CD14-positive monocyte (primary cell): ENCODE measurements around the gene AIG1. TPM values are rescaled to one million over a fixed set of nuclear protein-coding genes. Genes with fewer than 3 reads are reported as not detected.

Experiments used
- DNase-seq, 3 donors: peaks; one replicate each; pipeline ENCODE4 v3.0.0-alpha.2; 2011 to 2022
- H2AFZ ChIP-seq: 2 replicates; pipeline ENCODE4 v1.6.0; 2012; ENCODE audit warnings: mild to moderate bottlenecking, low read depth, low read length, inconsistent platforms; ENCODE audit not compliant: insufficient read depth, poor library complexity, severe bottlenecking
- H3K27ac ChIP-seq, 2 donors: 1 replicate in 1 of 2; 2 replicates in 1 of 2; pipeline ENCODE4 v1.5.1; 2012 to 2013; ENCODE audit warnings: low read length in 2 of 2, control low read depth in 1 of 2, inconsistent platforms in 1 of 2, low read depth in 1 of 2, mild to moderate bottlenecking in 1 of 2
- H3K27me3 ChIP-seq, 2 donors: one replicate each; pipeline versions ENCODE4 v1.6.0 to v1.6.1; 2011 to 2013; ENCODE audit warnings: low read length in 2 of 2; ENCODE audit not compliant: control insufficient read depth in 2 of 2, insufficient read depth in 2 of 2
- H3K36me3 ChIP-seq, 2 donors: replicated peaks in 1 of 2; 1 replicate in 1 of 2; 2 replicates in 1 of 2; pipeline versions ENCODE4 v1.5.1 to v1.6.1; 2012 to 2013; ENCODE audit warnings: low read length in 2 of 2, control low read depth in 1 of 2, inconsistent platforms in 1 of 2, mild to moderate bottlenecking in 1 of 2; ENCODE audit not compliant: insufficient read depth in 2 of 2, control insufficient read depth in 1 of 2
- H3K4me1 ChIP-seq, 2 donors: 1 replicate in 1 of 2; 2 replicates in 1 of 2; pipeline versions ENCODE4 v1.5.1 to v1.6.1; 2012 to 2013; ENCODE audit warnings: low read length in 2 of 2, control low read depth in 1 of 2, inconsistent platforms in 1 of 2, mild to moderate bottlenecking in 1 of 2, moderate library complexity in 1 of 2; ENCODE audit not compliant: insufficient read depth in 2 of 2, control insufficient read depth in 1 of 2
- H3K4me2 ChIP-seq: replicated peaks from 2 replicates; pipeline ENCODE3; 2012; ENCODE audit warnings: low read length, moderate library complexity, mild to moderate bottlenecking; ENCODE audit not compliant: poor library complexity, severe bottlenecking; ENCODE audit errors: extremely low read depth
- H3K4me3 ChIP-seq, 3 experiments: fragments of 200-600 bp in 1 of 3; sonication (generic) in 1 of 3; replicated peaks in 1 of 3; 1 replicate in 2 of 3; 2 replicates in 1 of 3; pipeline ENCODE4 v1.5.1; 2011 to 2013; ENCODE audit warnings: low read length in 3 of 3, mild to moderate bottlenecking in 3 of 3, control low read depth in 2 of 3, low read depth in 2 of 3, inconsistent platforms in 1 of 3, moderate library complexity in 1 of 3
- H3K79me2 ChIP-seq: 2 replicates; pipeline ENCODE4 v1.6.0; 2012; ENCODE audit warnings: mild to moderate bottlenecking, control low read depth, inconsistent platforms, low read length, moderate library complexity; ENCODE audit not compliant: insufficient read depth
- H3K9ac ChIP-seq: 2 replicates; pipeline ENCODE4 v1.6.0; 2017; ENCODE audit warnings: low read length, mild to moderate bottlenecking; ENCODE audit not compliant: insufficient read depth, poor library complexity, severe bottlenecking
- H3K9me3 ChIP-seq, 2 donors: replicated peaks in 1 of 2; 1 replicate in 1 of 2; 2 replicates in 1 of 2; pipeline versions ENCODE4 v1.5.1 to v1.6.1; 2012 to 2013; ENCODE audit warnings: low read length in 2 of 2, control low read depth in 1 of 2; ENCODE audit not compliant: control insufficient read depth in 1 of 2, insufficient read depth in 1 of 2
- H4K20me1 ChIP-seq: 2 replicates; pipeline ENCODE4 v1.6.0; 2012; ENCODE audit warnings: mild to moderate bottlenecking, low read length, control low read depth, moderate library complexity; ENCODE audit not compliant: insufficient read depth
- H3K27ac Mint-ChIP-seq, 7 donors: one replicate each; pipeline ENCODE4 v1.8.0; 2020; ENCODE audit warnings: mild to moderate bottlenecking in 7 of 7, mixed read lengths in 7 of 7, moderate library complexity in 6 of 7, inconsistent platforms in 2 of 7
- H3K27me3 Mint-ChIP-seq, 3 donors: one replicate each; pipeline ENCODE4 v1.8.0; 2021 to 2022; ENCODE audit warnings: low read depth in 3 of 3, mild to moderate bottlenecking in 3 of 3, mixed read lengths in 3 of 3, moderate library complexity in 3 of 3, inconsistent platforms in 1 of 3
- H3K36me3 Mint-ChIP-seq, 2 donors: one replicate each; pipeline ENCODE4 v1.8.0; 2020; ENCODE audit warnings: mixed read lengths in 2 of 2, inconsistent platforms in 1 of 2, mild to moderate bottlenecking in 1 of 2
- H3K4me1 Mint-ChIP-seq: one replicate; pipeline ENCODE4 v1.8.0; 2020; ENCODE audit warnings: mild to moderate bottlenecking, mixed read lengths
- H3K4me3 Mint-ChIP-seq, 2 donors: one replicate each; pipeline ENCODE4 v1.8.0; 2020; ENCODE audit warnings: mild to moderate bottlenecking in 2 of 2, mixed read lengths in 2 of 2, moderate library complexity in 1 of 2
- H3K9me3 Mint-ChIP-seq, 7 donors: one replicate each; pipeline ENCODE4 v1.8.0; 2020 to 2022; ENCODE audit warnings: mixed read lengths in 7 of 7, mild to moderate bottlenecking in 6 of 7, moderate library complexity in 6 of 7, inconsistent platforms in 2 of 7
- CTCF ChIP-seq: fragments of 200-600 bp; IDR thresholded peaks from one replicate; pipeline ENCODE4 v1.8.0; 2022; ENCODE audit warnings: antibody characterized with exemption, mild to moderate bottlenecking
- WGBS: methylation state at CpG from one replicate; pipeline ENCODE4 v1.1.5; 2013; ENCODE audit warnings: missing lambda C conversion rate; ENCODE audit not compliant: insufficient coverage; 5-methylcytosine and 5-hydroxymethylcytosine counted together
- intact Hi-C, 2 donors: fragments of 100-400 bp; cut with micrococcal nuclease; formaldehyde crosslinking; loops; one replicate each; pipeline versions ENCODE4 v1.15.0 to v1.15.1; 2023
- polyA plus RNA-seq, 3 donors: library from polyadenylated mRNA; depleted of rRNA in 1 of 3; unstranded in 2 of 3; stranded (reverse) in 1 of 3; fragments of 300-500 nt in 2 of 3; fragments of >200 nt in 1 of 3; fragmentation: Illumina TruSeq in 2 of 3; gene quantifications; 1 replicate in 2 of 3; 2 replicates in 1 of 3; pipeline ENCODE4 v1.2.3, GENCODE V29; 2012 to 2021

The AIG1 gene
- polyA plus RNA-seq, 3 donors = 6.7 to 7.6 (median 6.8) TPM

GRCh38 chr6:143322386-143322785 lies 261.7 kb downstream of the AIG1 start:
- intact Hi-C loops = no loop called here
- WGBS = no CpG with 5 or more reads among the region's 4 CpGs
- H3K36me3 Mint-ChIP-seq = no peaks in the 10 kb centered on the region

DNA sequence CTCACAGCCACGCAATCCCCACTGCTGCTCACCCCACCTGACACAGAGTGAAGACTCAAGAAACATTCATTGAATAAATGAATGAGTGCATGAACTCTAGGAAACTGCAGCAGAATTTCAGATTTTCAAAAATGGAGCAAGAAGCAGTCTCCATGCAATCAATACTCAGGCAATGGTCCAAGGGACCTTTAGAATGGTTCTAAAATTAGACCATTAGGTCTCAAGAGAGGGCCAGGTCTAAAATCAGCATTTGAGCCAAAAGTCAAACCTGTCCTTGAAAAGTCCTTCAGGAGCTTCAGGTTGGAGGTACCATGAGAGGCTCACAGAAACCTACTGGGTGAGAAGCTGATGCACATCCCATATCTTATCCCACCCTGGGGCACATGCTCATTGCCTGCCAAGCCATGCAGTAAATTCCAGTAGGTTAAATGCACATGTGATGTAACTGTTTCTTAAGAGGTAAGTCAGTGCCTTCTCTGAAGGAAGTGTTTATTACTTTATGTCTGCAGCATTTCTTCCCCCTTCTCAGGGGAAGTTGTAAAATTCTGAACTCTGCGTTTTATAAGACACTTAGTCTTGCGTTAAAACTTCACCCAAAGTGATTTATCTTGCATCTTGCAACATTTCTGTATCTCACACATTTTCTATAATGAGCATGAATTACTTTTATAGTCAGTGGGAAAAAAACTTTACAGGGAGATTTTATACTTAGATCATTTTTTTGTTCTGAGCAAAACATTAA lies 263.2 kb downstream of the AIG1 start:
- Histone ChIP-seq H3K27me3 (no peaks in the 10 kb centered on the region), H3K4me2 (no peak overlapping the region), H3K36me3 (no peaks in the 10 kb centered on the region), H3K4me1 (no peaks in the 10 kb centered on the region), H3K9ac (no peak overlapping the region), H3K27ac (no peak overlapping the region), H3K4me3 (no peak overlapping the region), H4K20me1 (no peaks in the 10 kb centered on the region), H3K79me2 (no peaks in the 10 kb centered on the region), H3K9me3 (no peaks in the 10 kb centered on the region), H2AFZ (no peak overlapping the region)
- TF ChIP-seq CTCF = no peak
- Mint-ChIP-seq H3K4me1 (no peaks in the 10 kb centered on the region), H3K27ac (peak overlapping the region in 1 of 7 donors; percentile 6), H3K36me3 (no peaks in the 10 kb centered on the region), H3K4me3 (no peak overlapping the region), H3K9me3 (peaks cover 2 to 5% (median 3%) of the 10 kb centered on the region in 7 donors), H3K27me3 (no peaks in the 10 kb centered on the region)
- DNase-seq = no peak
- intact Hi-C loops = no loop called here
- no CpG with 5 or more reads among the region's 3 CpGs for WGBS

More at GRCh38 chr6:143322386-143322785, 261.7 kb downstream of the AIG1 start:
- Mint-ChIP-seq H3K4me1 (no peaks in the 10 kb centered on the region), H3K27ac (peak overlapping the region in 1 of 7 donors; percentile 16), H3K27me3 (no peaks in the 10 kb centered on the region), H3K4me3 (no peak overlapping the region), H3K9me3 (peaks cover 5 to 9% (median 8%) of the 10 kb centered on the region in 7 donors)
- no peaks in the 10 kb centered on the region for H3K9me3 ChIP-seq
- no peaks in the 10 kb centered on the region for H4K20me1 ChIP-seq
- H3K27ac ChIP-seq = no peak overlapping the region
- no peak overlapping the region for H3K4me2 ChIP-seq
- no peak for TF ChIP-seq CTCF
- no peak for DNase-seq
- no peaks in the 10 kb centered on the region for H3K4me1 ChIP-seq
- H3K4me3 ChIP-seq = no peak overlapping the region
- H3K36me3 ChIP-seq = no peaks in the 10 kb centered on the region
- no peak overlapping the region for H3K9ac ChIP-seq
- H3K27me3 ChIP-seq = no peaks in the 10 kb centered on the region
- H3K79me2 ChIP-seq = no peaks in the 10 kb centered on the region
- no peak overlapping the region for H2AFZ ChIP-seq
